Measurements from ENCODE around the gene UMODL1.

The UMODL1 gene

DNA sequence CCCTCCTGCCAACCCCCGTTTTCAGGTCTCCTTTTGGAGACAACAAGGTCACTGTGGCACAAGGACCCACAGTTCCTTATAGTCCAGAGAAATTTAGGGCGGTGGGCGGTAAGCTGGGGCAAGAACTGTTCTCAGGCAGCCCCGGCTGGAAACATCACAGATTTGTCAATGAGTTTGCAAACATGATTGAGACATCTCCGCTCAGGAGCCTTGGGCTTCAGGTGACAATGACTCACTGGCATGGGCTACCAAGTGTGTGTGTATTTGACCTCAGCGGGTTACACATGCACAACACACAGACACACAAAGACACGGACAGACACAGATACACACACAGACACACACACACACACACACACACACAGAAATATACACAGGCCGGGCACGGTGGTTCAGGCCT, 89.6 kb downstream of the UMODL1 start:
- in situ Hi-C loops (cut with HindIII; ENCODE audit: low pct_ligation_motif_present, low sequenced_read_pairs), result no loop called here
- TF ChIP-seq, protein P1, sequence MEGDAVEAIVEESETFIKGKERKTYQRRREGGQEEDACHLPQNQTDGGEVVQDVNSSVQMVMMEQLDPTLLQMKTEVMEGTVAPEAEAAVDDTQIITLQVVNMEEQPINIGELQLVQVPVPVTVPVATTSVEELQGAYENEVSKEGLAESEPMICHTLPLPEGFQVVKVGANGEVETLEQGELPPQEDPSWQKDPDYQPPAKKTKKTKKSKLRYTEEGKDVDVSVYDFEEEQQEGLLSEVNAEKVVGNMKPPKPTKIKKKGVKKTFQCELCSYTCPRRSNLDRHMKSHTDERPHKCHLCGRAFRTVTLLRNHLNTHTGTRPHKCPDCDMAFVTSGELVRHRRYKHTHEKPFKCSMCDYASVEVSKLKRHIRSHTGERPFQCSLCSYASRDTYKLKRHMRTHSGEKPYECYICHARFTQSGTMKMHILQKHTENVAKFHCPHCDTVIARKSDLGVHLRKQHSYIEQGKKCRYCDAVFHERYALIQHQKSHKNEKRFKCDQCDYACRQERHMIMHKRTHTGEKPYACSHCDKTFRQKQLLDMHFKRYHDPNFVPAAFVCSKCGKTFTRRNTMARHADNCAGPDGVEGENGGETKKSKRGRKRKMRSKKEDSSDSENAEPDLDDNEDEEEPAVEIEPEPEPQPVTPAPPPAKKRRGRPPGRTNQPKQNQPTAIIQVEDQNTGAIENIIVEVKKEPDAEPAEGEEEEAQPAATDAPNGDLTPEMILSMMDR (IDR thresholded peaks at IDR 0.05; ENCODE audit: low read depth, low read length, missing control alignments), result no peak
- Histone ChIP-seq H3K27ac (no peak overlapping the region), H3K27me3 (replicated peaks) (peaks cover 7% of the 10 kb centered on the region), H3K36me3 (replicated peaks) (no peaks in the 10 kb centered on the region), H3K4me3 (ENCODE audit: low read depth, low read length) (no peak overlapping the region)
- no peak for DNase-seq

DNA sequence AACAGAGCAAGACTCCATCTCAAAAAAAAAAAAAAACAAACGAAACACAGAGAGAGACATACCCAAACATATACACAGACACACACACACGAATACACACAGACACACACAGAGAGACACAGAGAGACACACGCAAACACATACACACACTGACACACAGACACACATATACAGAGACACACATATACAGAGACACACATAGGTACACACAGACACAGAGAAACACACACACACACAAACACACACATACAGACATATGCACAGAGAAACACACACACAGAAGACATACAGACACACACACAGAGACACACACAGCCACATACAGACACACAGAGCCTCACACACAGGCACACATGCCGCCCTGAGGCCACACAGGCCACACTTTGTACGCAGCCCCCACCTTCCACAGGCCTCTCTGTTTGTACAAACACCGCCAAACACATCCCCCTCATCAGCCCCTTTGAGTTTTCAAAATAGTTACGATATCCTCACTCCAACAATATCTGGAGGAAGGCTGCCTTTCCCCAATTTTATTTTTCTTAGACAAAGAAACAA, 90.4 kb downstream of the UMODL1 start:
- no peak for DNase-seq
- Histone ChIP-seq H3K36me3 (replicated peaks) (no peaks in the 10 kb centered on the region), H3K4me3 (ENCODE audit: low read depth, low read length) (no peak overlapping the region), H3K27ac (no peak overlapping the region), H3K27me3 (replicated peaks) (peaks cover 6% of the 10 kb centered on the region)
- in situ Hi-C loops (cut with HindIII; ENCODE audit: low pct_ligation_motif_present, low sequenced_read_pairs), result no loop called here
- TF ChIP-seq, protein P1 (IDR thresholded peaks at IDR 0.05; ENCODE audit: low read depth, low read length, missing control alignments), result no peak

DNA sequence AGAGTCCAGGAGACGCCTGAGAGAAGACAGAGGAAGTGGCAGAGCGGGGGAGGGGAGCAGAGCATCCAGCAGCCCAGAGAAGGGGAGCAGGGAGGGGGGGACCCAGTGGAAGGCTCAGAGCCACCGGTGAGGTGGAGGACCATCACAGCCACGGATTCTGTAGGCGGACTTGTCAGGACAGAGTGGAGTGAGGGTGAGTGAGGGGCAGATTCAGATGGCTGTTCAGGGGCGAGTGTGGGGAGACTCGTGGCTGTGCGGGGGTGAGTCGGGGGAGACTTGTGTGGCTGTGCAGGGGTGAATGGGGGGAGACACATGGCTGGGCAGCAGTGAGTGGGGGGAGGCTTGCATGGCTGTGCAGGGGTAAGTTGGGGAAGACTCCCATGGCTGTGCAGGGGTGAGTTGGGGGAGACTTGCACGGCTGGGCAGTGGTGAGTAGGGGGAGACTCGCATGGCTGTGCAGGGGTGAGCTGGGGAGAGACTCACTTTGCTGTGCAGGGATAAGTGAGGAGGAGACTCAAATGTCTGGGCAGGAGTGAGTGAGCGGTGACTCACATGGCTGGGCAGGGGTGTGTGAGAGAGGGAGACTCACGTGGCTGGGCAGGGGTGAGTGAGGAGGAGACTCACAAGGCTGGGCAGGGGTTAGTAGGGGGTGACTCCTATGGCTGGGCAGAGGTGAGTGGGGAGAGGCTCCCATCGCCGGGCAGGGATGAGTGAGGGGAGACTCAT, 91.0 kb downstream of the UMODL1 start:
- Histone ChIP-seq H3K27me3 (replicated peaks) (peaks cover 2% of the 10 kb centered on the region), H3K36me3 (replicated peaks) (no peaks in the 10 kb centered on the region), H3K27ac (no peak overlapping the region), H3K4me3 (ENCODE audit: low read depth, low read length) (no peak overlapping the region)
- TF ChIP-seq, protein P1 (IDR thresholded peaks at IDR 0.05; ENCODE audit: low read depth, low read length, missing control alignments), result no peak
- in situ Hi-C loops (cut with HindIII; ENCODE audit: low pct_ligation_motif_present, low sequenced_read_pairs), result no loop called here
- no peak for DNase-seq

DNA sequence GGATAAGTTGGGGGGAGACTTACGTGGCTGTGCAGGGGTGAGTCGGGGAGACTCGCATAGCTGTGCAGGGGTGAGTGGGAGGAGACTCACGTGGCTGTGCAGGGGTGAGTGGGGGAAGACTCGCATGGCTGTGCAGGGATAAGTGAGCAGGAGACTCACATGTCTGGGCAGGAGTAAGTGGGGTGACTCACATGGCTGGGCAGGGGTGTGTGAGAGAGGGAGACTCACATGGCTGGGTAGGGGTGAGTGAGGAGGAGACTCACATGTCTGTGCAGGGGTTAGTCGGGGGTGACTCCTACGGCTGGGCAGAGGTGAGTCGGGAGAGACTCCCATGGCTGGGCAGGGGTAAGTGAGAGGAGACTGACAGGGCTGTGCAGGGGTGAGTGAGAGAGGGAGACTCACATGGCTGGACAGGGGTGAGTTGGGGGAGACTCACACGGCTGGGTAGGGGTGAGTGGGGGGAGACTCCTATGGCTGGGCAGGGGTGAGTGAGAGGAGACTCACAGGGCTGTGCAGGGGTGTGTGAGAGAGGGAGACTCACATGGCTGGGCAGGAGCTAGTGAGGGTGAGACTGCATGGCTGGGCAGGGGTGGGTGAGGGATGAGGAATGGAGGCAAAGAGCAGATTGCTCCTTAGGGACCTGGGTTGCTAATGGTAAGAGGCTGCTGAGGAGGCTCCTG, 91.9 kb downstream of the UMODL1 start:
- H3K4me3 ChIP-seq (ENCODE audit: low read depth, low read length), result no peak overlapping the region
- TF ChIP-seq, protein P1 (IDR thresholded peaks at IDR 0.05; ENCODE audit: low read depth, low read length, missing control alignments), result no peak
- no peak for DNase-seq
- in situ Hi-C loops (cut with HindIII; ENCODE audit: low pct_ligation_motif_present, low sequenced_read_pairs), result no loop called here
- no peaks in the 10 kb centered on the region for H3K27me3 ChIP-seq (replicated peaks)
- no peak overlapping the region for H3K27ac ChIP-seq
- H3K36me3 ChIP-seq (replicated peaks), result no peaks in the 10 kb centered on the region

DNA sequence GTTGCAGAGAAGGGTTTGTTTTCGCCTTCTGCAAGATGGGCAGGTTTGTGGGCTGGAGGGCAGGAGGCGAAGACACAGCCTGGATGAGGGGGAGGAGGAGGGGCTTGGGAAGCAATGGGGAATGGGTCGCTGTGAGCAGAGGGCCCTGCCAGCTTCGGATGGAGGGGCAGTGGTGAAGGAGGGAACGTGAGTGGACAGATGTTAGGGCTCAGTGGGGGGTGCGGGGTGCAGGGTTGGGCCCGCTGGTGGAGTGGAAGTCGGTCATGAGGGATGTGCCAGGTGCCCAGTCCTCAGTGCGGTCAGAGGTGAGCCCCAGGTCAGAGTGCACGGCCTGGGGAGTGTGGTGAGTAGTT, 92.4 kb downstream of the UMODL1 start:
- no peak overlapping the region for H3K4me3 ChIP-seq (ENCODE audit: low read depth, low read length)
- H3K27ac ChIP-seq, result no peak overlapping the region
- H3K27me3 ChIP-seq (replicated peaks), result no peaks in the 10 kb centered on the region
- H3K36me3 ChIP-seq (replicated peaks), result no peaks in the 10 kb centered on the region
- no peak for DNase-seq
- TF ChIP-seq, protein P1 (IDR thresholded peaks at IDR 0.05; ENCODE audit: low read depth, low read length, missing control alignments), result no peak
- in situ Hi-C loops (cut with HindIII; ENCODE audit: low pct_ligation_motif_present, low sequenced_read_pairs), result no loop called here
